Neural crest cell (in vitro differentiated cells): ENCODE results near the gene BACH2. TPM values are rescaled to one million over a fixed set of nuclear protein-coding genes. Genes with fewer than 3 reads are reported as not detected.

Experiments
- DNase-seq: peaks from one replicate; pipeline ENCODE4 v3.0.0; 2021; ENCODE audit warnings: low read depth, mixed read lengths, low spot score
- H3K27ac Mint-ChIP-seq: one replicate; pipeline ENCODE4 v1.8.0; 2021; ENCODE audit warnings: mild to moderate bottlenecking, mixed read lengths; ENCODE audit not compliant: unreplicated experiment
- H3K27me3 Mint-ChIP-seq: 2 replicates; pipeline ENCODE4 v1.8.0; 2021; ENCODE audit warnings: low read depth, mild to moderate bottlenecking, mixed read lengths
- H3K36me3 Mint-ChIP-seq: 2 replicates; pipeline ENCODE4 v1.8.0; 2021; ENCODE audit warnings: low read depth, mild to moderate bottlenecking, mixed read lengths
- H3K4me1 Mint-ChIP-seq: 2 replicates; pipeline ENCODE4 v1.8.0; 2021; ENCODE audit warnings: mixed read lengths
- H3K4me3 Mint-ChIP-seq: one replicate; pipeline ENCODE4 v1.8.0; 2021; ENCODE audit warnings: mild to moderate bottlenecking, mixed read lengths
- H3K9me3 Mint-ChIP-seq: 2 replicates; pipeline ENCODE4 v1.8.0; 2021; ENCODE audit warnings: mixed read lengths
- total RNA-seq: library from RNA; stranded (reverse); gene quantifications from 2 replicates; pipeline ENCODE4 v1.2.1, GENCODE V29; 2021
- TF ChIP-seq, protein P1 (sequence below): fragments of 200-600 bp; sonication (generic); conservative IDR thresholded peaks from 2 replicates; pipeline ENCODE4 v1.5.0; 2021; ENCODE audit warnings: antibody characterized with exemption, mild to moderate bottlenecking

The BACH2 gene
- total RNA-seq, 1 donor from 2014 or later = 13.1 TPM

DNA sequence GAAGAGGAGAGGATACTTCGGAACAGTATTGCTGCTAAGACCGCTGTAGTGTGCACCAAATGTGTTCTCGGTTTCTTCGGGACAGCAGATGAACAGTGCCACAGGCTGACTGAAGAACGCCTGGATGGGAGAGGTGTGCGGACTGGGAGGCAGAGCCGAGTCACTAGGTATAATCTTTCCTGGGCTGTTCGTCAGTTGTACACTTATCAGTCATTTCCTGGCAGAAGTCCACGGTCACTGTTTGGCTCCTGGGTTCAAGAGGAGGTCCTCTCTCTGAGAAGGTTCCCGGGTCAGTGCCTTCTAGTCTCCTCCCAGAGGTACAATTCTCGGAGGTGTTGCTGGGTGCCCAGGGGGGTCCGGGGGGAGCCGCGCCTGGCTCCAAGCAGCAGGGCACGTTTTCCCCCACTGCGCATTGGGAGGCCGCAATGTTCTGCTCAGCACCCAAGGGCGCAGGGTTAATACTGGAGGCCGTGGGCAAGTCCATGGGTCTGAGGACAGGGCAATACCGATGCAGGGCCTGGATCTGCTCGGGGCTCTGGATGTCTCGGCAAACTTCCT is 364.3 kb downstream of the BACH2 start:
- TF ChIP-seq, protein P1, sequence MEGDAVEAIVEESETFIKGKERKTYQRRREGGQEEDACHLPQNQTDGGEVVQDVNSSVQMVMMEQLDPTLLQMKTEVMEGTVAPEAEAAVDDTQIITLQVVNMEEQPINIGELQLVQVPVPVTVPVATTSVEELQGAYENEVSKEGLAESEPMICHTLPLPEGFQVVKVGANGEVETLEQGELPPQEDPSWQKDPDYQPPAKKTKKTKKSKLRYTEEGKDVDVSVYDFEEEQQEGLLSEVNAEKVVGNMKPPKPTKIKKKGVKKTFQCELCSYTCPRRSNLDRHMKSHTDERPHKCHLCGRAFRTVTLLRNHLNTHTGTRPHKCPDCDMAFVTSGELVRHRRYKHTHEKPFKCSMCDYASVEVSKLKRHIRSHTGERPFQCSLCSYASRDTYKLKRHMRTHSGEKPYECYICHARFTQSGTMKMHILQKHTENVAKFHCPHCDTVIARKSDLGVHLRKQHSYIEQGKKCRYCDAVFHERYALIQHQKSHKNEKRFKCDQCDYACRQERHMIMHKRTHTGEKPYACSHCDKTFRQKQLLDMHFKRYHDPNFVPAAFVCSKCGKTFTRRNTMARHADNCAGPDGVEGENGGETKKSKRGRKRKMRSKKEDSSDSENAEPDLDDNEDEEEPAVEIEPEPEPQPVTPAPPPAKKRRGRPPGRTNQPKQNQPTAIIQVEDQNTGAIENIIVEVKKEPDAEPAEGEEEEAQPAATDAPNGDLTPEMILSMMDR = no peak
- no peak overlapping the region for H3K27ac Mint-ChIP-seq
- no peak overlapping the region for H3K4me3 Mint-ChIP-seq
- peaks cover 4% of the 10 kb centered on the region for H3K36me3 Mint-ChIP-seq
- H3K27me3 Mint-ChIP-seq = no peaks in the 10 kb centered on the region
- no peaks in the 10 kb centered on the region for H3K9me3 Mint-ChIP-seq
- DNase-seq = no peak
- H3K4me1 Mint-ChIP-seq = peaks cover 17% of the 10 kb centered on the region

DNA sequence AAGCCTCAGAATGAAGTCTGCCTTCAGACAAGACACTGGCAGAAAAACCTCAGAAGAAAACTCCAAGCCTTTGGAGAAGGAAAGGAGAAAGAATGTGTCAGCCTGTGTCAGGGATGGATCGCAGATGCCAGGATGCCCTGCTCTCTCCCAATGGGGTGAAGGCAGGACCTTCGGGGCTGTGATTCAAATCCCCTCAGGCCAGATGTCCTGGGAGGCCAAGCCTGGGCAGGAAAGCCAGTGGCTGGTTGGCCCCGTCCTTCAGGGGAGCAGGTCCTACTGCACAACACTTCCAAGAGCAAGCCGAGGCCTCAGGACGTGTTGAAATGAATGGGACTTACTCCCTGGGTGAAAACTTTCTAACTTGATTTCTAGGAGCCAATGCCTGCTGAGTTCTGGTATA is 365.9 kb downstream of the BACH2 start:
- no peaks in the 10 kb centered on the region for H3K27me3 Mint-ChIP-seq
- TF ChIP-seq, protein P1 = no peak
- no peak for DNase-seq
- no peak overlapping the region for H3K4me3 Mint-ChIP-seq
- H3K9me3 Mint-ChIP-seq = no peaks in the 10 kb centered on the region
- H3K27ac Mint-ChIP-seq = no peak overlapping the region
- H3K4me1 Mint-ChIP-seq = peaks cover 24% of the 10 kb centered on the region
- H3K36me3 Mint-ChIP-seq = peaks cover 4% of the 10 kb centered on the region

DNA sequence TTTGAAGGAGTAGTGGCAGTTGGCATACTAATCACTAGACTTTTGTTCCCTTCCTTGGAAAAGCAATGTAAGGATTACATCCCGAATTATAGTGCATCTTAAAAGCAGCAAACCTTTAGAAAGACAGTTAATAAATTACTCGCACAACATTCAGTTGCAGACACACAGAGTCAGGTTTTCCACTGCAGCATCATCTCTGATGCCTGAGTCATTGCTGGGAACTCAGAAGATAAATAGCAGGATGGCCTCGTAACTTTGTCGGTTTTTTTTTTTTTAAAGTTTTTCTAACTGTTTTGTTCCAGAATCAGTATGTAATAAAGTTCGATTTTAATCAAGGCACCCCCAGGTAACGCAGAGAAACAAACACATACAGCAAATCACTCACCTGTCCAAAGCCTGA is 368.0 kb downstream of the BACH2 start:
- DNase-seq = no peak
- TF ChIP-seq, protein P1 = no peak
- Mint-ChIP-seq H3K4me3 (no peak overlapping the region), H3K36me3 (peaks cover 7% of the 10 kb centered on the region), H3K9me3 (no peaks in the 10 kb centered on the region), H3K4me1 (peaks cover 24% of the 10 kb centered on the region), H3K27ac (no peak overlapping the region), H3K27me3 (no peaks in the 10 kb centered on the region)

DNA sequence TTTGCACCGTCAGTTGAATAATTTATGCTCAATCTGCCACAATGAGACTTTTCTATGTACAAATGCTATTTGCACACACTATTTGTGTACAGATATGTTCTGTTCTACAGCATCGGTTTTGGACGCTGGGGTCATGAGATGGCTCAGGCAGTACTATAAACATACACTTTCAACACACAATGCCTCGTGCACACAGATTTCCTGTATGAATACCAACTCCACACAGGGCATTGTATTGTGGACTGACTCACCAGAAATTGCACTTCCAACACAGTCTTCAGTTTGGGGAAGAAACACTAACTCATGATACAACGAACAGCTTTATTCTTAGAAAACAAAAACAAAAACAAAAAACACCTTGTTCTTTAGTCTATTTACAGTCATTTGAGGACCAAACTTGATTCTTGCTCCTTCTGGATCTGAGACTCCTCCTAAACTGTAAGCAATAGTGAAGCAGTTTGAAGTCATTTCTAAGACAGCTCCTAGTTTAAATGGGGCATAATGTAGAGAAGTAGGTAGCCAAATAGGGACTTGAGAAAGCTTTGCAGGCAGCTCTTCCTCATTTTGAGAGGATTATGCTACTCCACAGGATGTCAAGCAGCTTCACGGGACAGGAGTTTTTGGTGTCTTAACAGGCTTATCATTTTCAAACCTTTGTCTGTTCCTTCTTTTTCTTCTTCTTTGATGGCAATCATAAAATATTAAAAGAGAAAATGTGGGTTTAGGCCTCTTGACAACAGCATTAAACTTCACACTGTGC is 368.7 kb downstream of the BACH2 start:
- DNase-seq = no peak
- H3K36me3 Mint-ChIP-seq = peaks cover 7% of the 10 kb centered on the region
- H3K27me3 Mint-ChIP-seq = no peaks in the 10 kb centered on the region
- no peak overlapping the region for H3K27ac Mint-ChIP-seq
- TF ChIP-seq, protein P1 = no peak
- H3K9me3 Mint-ChIP-seq = no peaks in the 10 kb centered on the region
- H3K4me3 Mint-ChIP-seq = no peak overlapping the region
- peaks cover 24% of the 10 kb centered on the region for H3K4me1 Mint-ChIP-seq

DNA sequence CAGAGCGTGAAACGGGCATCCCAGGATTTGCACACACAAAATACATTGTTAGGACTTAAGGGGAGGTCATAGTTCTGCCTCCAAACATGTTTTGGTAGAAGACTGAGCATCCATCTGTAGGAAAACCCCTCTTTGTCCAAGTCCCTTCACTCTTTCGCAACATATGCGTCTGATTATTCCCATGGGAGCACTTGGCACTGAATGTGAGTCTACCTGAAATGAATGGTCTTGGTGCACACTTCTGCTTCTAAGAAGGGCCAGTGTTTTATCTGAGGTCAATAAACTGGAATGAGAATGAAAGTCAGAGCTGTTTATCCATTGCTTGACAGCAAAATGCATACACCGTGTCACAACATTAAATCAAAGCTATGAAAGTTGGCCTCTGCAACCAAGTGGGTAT is 369.4 kb downstream of the BACH2 start:
- no peak for DNase-seq
- TF ChIP-seq, protein P1 = no peak
- Mint-ChIP-seq H3K4me3 (no peak overlapping the region), H3K36me3 (peaks cover 7% of the 10 kb centered on the region), H3K9me3 (no peaks in the 10 kb centered on the region), H3K27ac (no peak overlapping the region), H3K27me3 (no peaks in the 10 kb centered on the region), H3K4me1 (peaks cover 24% of the 10 kb centered on the region)
